Urothelium cell line (cell line): Measurements from ENCODE around the gene MEPCE.

ENCODE experiments used
- DNase-seq: peaks from one replicate; pipeline ENCODE4 v3.0.0; 2011; ENCODE audit warnings: low spot score, mixed read lengths
- FAIRE-seq: peaks from 2 replicates; lab custom pipeline; 2011; peaks lifted over from hg19 to GRCh38; lab: Jason Lieb, UNC

MEPCE gene

GRCh38 chr7:100456562-100456961 is 26.9 kb downstream of the MEPCE start:
- FAIRE-seq (no peak), DNase-seq (no peak)

- no peak for FAIRE-seq
- no peak for DNase-seq
These were observed 27.4 kb downstream of the MEPCE start for GRCh38 chr7:100457033-100457432.

GRCh38 chr7:100464210-100464660 is 34.6 kb downstream of the MEPCE start, which contains the start of gene SPACDR:
Gene SPACDR, minus strand, starts transcription at chr7:100464260. Its CDS starts 235 bp downstream, at chr7:100464025.
- FAIRE-seq (no peak), DNase-seq (no peak)

- DNase-seq (no peak), FAIRE-seq (no peak)
These were observed 35.2 kb downstream of the MEPCE start for GRCh38 chr7:100464791-100465190.

GRCh38 chr7:100465299-100465698 is 35.7 kb downstream of the MEPCE start:
- FAIRE-seq (peak; percentile 79), DNase-seq (no peak)

GRCh38 chr7:100465702-100466311 is 36.2 kb downstream of the MEPCE start:
- DNase-seq (peak; percentile 93), FAIRE-seq (peak; percentile 84)

- no peak for FAIRE-seq
- DNase-seq, result no peak
These were observed 37.3 kb downstream of the MEPCE start for GRCh38 chr7:100466653-100467605.

- FAIRE-seq (no peak), DNase-seq (no peak)
These were observed 38.2 kb downstream of the MEPCE start for GRCh38 chr7:100467638-100468373.

GRCh38 chr7:100469227-100470044 is 39.8 kb downstream of the MEPCE start:
- DNase-seq (peak; percentile 92), FAIRE-seq (peak; percentile 27)

GRCh38 chr7:100471021-100471420 is 41.4 kb downstream of the MEPCE start:
- no peak for FAIRE-seq
- DNase-seq, result no peak

GRCh38 chr7:100472121-100472851 is 42.7 kb downstream of the MEPCE start:
- DNase-seq (no peak), FAIRE-seq (no peak)

GRCh38 chr7:100472854-100473499 is 43.3 kb downstream of the MEPCE start:
- FAIRE-seq (no peak), DNase-seq (peak; percentile 68)

GRCh38 chr7:100475549-100475948 is 45.9 kb downstream of the MEPCE start:
- no peak for FAIRE-seq
- DNase-seq, result no peak

GRCh38 chr7:100476101-100476780 is 46.6 kb downstream of the MEPCE start:
- FAIRE-seq (no peak), DNase-seq (no peak)

GRCh38 chr7:100476903-100477870 is 47.6 kb downstream of the MEPCE start:
- peak; percentile 60 for DNase-seq
- no peak for FAIRE-seq

- DNase-seq (no peak), FAIRE-seq (no peak)
These were observed 48.2 kb downstream of the MEPCE start for GRCh38 chr7:100477871-100478267.

GRCh38 chr7:100478958-100479660 is 49.5 kb downstream of the MEPCE start, which contains the start of gene TSC22D4:
Gene TSC22D4, minus strand, starts transcription at chr7:100479214. Its CDS starts 1,176 bp downstream, at chr7:100478038.
- DNase-seq (peak; percentile 96), FAIRE-seq (peak; percentile 95)
